OCI-LY3 (cell line): ENCODE data around the gene NINL.

ENCODE experiments used
- CTCF ChIP-seq: fragments of 200-600, 300-600 bp; sonication (generic); IDR thresholded peaks from 2 replicates; pipeline ENCODE4 v1.5.1; 2014; ENCODE audit warnings: antibody characterized with exemption, low read length, low read depth
- EZH2phosphoT487 ChIP-seq: fragments of 200-600 bp; shearing (Covaris generic); IDR thresholded peaks from 2 replicates; pipeline ENCODE4 v1.6.1; 2018; ENCODE audit warnings: antibody characterized with exemption, mixed run types, low read depth

DNA sequence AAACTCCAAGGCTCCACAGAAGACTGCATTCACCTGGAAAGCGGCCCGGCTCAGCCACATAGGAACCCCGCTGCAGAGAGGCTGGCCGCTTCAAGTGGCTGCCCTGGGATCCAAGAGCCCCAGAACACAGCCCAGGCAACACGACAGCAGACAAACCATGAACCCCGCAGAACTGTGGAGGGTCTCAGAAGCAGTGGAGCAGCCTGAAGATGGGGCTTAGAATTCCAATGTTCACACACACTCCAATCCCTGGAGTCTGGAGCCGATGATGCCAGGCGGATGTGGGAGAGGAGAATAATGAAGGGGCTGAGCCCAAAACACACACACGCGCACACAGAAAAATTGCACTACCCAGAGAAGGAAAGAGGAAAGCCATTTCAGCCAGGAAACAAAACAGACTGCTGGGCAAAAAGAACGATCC, 52.4 kb downstream of the NINL start:
- TF ChIP-seq CTCF, result no peak
- no peak for TF ChIP-seq EZH2phosphoT487
